Neural progenitor cell (in vitro differentiated cells): ENCODE data around the gene MYADM.
"Not testable (repeated sequence)": the region's sequence is repeated elsewhere in the genome, so short reads cannot be mapped to it uniquely, and the experiment has no call there.

ENCODE experiments used
- EZH2phosphoT487 ChIP-seq: fragments of 200-600 bp; sonication (generic); IDR thresholded peaks from 2 replicates; pipeline ENCODE4 v1.6.1; 2017; ENCODE audit warnings: antibody characterized with exemption
- TF ChIP-seq, protein P1 (sequence below): fragments of 200-600 bp; sonication (generic); IDR thresholded peaks from 2 replicates; pipeline ENCODE4 v1.5.1; 2017; ENCODE audit warnings: antibody characterized with exemption, mild to moderate bottlenecking

DNA sequence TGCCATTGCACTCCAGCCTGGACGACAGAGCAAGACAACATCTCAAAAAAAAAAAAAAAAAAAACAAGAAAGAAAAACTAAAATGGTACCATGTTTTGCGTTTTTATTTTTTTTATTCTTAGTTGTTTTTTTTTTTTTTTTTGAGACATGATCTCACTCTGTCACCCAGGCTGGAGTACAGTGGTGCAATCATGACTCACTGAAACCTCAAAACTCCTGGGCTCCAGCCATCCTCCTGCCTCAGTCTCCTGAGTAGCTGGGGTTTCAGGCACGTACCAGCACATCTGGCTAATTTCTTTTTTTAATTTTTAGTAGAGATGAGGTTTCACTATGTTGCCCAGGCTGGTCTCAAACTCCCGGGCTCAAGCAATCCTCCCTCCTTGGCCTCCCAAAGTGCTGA is 26.8 kb upstream of the MYADM start:
- TF ChIP-seq, protein P1, sequence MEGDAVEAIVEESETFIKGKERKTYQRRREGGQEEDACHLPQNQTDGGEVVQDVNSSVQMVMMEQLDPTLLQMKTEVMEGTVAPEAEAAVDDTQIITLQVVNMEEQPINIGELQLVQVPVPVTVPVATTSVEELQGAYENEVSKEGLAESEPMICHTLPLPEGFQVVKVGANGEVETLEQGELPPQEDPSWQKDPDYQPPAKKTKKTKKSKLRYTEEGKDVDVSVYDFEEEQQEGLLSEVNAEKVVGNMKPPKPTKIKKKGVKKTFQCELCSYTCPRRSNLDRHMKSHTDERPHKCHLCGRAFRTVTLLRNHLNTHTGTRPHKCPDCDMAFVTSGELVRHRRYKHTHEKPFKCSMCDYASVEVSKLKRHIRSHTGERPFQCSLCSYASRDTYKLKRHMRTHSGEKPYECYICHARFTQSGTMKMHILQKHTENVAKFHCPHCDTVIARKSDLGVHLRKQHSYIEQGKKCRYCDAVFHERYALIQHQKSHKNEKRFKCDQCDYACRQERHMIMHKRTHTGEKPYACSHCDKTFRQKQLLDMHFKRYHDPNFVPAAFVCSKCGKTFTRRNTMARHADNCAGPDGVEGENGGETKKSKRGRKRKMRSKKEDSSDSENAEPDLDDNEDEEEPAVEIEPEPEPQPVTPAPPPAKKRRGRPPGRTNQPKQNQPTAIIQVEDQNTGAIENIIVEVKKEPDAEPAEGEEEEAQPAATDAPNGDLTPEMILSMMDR, result not testable (repeated sequence)
- TF ChIP-seq EZH2phosphoT487, result not testable (repeated sequence)
